Stimulated activated CD8-positive, alpha-beta memory T cell treated with anti-CD3 and anti-CD28 coated beads, Interleukin-12 subunit alpha, Interleukin-12 subunit beta, amount 100 ng/mL, for 24 hours (primary cell): ENCODE measurements around the gene TRIM9.
A peak's percentile ranks its signal among the peaks of the same experiment; 100 is the strongest.

Source experiments
- DNase-seq: peaks from one replicate; pipeline ENCODE4 v3.0.0-alpha.2; 2020; ENCODE audit errors: extremely low read depth

Gene TRIM9

GRCh38 chr14:51093371-51094281 lies 1.3 kb downstream of the TRIM9 start:
- DNase-seq, result peak; percentile 14

DNA sequence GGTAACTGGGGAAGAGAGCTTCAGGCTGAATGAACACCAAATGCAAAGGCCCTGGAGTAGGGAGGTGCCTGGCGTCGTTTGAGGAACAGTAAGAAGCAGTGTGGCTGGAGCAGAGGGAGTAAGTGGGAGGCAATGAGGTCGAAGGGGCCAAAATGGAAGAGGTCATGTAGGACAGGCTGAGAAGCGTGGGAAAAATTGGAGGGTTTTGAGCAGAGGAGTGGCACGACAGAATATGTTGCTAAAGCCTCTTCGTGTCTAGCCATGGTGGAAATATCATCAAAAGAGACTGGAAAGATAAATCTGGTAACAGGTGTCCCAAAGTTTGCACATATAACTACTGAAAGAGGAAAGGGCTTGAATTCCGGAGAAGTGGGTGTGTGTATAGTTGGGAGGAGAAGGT lies 1.9 kb downstream of the TRIM9 start:
- no peak for DNase-seq

- DNase-seq, result no peak
Measured at GRCh38 chr14:51089278-51089677, 5.6 kb downstream of the TRIM9 start.

DNA sequence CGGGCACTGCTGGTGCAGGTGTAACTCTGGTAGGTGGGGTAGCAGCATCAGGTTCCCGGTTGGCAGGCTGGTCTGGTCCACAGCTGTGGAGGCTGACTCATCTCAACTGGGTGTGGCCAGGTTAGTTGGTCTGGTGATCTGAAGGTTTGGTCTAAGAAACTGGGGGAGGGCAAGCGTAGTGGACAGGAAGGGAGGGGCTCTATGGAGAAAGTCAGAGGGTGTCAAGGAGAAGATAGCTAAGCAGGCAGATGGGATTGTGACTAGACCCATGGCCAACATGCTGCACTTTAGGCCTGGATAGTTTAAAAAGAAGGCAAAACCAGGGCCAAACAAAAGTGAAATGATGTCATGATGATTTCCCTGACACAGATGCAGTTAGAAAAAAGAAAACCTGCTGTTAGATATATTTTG lies 7.9 kb downstream of the TRIM9 start:
- no peak for DNase-seq

- DNase-seq, result no peak
Measured at GRCh38 chr14:51086044-51086443, 8.9 kb downstream of the TRIM9 start.

- no peak for DNase-seq
Measured at GRCh38 chr14:51084962-51085361, 9.9 kb downstream of the TRIM9 start.

GRCh38 chr14:51084507-51084906 lies 10.4 kb downstream of the TRIM9 start:
- no peak for DNase-seq

GRCh38 chr14:51082349-51082748 lies 12.6 kb downstream of the TRIM9 start:
- DNase-seq, result no peak

GRCh38 chr14:51081712-51082111 lies 13.2 kb downstream of the TRIM9 start:
- DNase-seq, result no peak

GRCh38 chr14:51081209-51081608 lies 13.7 kb downstream of the TRIM9 start:
- DNase-seq, result no peak

GRCh38 chr14:51080645-51081044 lies 14.3 kb downstream of the TRIM9 start:
- no peak for DNase-seq

DNA sequence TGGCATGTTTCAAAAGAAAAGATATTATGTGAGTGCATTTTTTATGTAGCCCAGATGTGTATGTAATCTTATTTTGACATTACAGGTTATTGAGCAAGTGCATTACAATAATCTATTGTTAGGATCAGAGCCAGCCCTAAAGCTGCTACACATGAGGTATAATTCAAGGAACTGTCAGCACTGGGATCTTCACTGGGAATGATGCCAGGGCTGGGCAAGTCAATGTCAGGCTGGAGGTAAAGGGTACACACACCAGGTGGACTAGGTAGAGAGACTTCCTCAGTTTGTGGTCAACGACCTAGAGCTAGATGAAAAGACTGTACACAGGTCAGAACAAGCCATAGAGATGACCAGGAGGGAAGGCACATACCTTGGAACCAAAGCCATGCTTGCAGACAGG lies 15.4 kb downstream of the TRIM9 start:
- DNase-seq, result no peak

GRCh38 chr14:51079085-51079484 lies 15.8 kb downstream of the TRIM9 start:
- DNase-seq, result no peak

GRCh38 chr14:51074701-51075385 lies 20.1 kb downstream of the TRIM9 start:
- DNase-seq, result no peak

DNA sequence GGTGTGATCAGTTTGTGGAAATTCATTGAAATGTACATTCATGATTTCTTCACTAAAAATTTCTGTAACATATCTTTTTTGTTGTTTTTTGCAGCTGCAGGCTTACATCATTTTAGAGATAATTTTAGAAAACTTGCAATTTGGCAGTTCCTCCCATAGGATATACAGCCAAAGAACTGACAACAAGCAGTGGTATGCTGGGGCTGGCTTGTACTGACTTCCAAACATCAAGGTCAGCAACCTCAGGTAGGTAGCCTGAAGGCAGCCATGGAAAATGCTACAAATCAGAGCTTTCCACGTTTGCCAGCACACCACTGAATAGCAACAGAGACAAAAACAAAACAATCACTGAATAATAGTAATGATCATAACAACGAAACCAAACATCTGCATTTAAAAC lies 21.2 kb downstream of the TRIM9 start:
- DNase-seq, result no peak

DNA sequence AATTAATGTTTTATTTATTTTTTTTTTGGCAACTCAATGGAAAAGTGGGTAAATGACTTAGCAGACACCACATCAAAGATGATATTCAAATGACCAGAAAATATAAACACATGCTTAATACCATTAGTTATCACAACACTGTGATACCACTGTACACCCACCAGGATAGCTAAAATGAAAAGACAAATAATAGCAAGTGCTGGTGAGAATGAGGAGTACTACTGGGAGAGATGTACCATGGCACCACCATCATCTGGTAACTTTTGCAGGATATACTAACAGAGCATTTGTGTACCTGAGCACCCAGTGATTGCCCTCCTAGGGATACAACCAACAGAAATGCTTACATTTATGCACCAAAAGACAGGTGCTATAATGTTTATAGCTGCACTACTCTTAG lies 21.9 kb downstream of the TRIM9 start:
- no peak for DNase-seq

GRCh38 chr14:51071857-51072256 lies 23.0 kb downstream of the TRIM9 start:
- DNase-seq, result no peak

GRCh38 chr14:51070726-51071125 lies 24.2 kb downstream of the TRIM9 start:
- no peak for DNase-seq

DNA sequence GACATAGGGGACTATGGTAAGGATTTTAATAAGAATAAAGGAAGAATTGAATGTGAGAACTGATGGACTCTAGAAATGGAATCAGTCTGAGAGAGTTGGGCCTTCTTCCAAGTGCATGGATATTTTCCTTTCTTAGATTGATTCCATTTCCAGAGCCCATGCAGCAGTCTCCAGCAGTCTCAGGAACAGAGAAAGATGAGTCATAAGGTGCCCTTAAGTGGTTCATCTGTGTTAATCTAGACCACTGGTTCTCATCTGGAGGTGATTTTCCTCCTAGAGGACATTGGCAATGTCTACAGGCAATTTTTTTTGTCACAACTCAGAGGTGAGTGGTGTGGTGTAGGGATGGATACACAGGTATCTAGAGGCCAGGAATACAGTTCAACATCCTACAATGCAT lies 25.9 kb downstream of the TRIM9 start:
- DNase-seq, result no peak

DNA sequence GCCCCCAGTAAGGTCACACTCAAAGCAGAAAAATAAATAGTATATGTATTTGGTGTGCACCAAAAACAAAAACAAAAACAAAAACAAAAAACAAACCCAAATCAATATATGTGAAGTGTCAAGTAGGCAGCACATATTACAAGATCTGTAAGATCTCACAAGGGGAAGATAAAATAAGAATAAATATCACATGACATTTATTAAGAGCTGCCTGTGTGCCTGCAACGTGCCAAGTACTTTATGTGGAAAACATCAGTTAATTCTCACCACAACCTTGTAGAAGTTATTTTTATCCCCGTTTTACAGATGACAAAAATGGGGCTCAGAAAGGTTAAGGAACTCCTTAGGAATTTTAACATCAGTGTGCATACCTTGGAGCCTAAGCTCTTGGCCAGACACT lies 26.6 kb downstream of the TRIM9 start:
- no peak for DNase-seq

DNA sequence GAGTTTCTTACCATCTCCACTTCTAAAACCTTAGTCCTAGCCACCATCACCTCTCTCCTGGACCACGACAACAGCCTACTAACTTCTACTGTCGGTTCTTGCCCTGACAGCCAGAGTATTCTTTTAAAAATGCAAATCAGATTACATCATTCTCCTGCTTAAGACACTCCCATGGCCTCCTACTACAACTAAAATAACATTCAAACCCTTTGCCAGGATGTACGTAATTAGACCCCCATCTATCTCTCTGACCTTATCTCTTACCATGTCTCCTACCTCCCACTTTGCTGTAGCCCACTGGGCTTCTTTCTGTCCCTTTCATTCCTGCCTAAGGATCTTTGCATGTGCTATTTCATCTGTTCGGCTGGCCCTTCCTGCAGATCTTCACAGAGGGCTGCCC lies 27.6 kb downstream of the TRIM9 start:
- no peak for DNase-seq

DNA sequence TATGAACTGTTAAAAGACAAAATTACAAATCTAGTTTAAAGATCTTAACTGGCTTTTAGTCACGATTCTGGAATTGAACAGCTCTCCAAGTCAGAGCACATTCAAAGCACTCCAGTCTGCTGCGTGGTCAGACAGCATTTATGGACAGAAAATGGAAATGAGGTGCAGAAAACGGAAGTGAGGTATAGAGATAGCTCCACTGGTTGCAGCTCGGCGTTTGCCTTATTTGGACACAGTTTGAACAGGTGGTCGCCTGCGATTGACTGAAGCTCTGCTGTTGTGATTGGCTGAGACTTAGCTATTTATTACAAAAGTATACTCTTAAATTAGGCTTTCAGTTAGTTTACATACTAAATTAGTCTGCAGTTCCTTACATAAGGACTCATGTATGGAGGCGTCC lies 28.3 kb downstream of the TRIM9 start:
- no peak for DNase-seq

DNA sequence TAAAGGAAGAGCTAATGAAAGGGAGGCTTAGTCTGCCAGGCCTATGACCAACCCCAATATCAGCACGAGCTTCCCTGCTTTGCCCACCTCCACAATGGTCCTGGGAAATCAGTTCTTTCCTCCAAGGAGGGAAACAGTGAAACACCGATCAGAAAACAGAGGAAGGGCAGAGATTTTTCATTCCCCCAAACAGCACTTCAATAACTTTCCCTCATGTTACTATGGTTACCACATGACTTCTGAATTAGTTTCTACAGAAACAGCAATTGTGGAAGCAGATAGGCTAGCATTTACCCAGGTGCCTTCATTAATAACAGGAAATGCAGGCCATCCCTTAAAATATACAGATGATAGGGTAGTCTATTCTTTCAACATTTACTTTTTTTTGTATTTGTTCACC lies 35.9 kb downstream of the TRIM9 start:
- DNase-seq, result no peak
